Body of pancreas (tissue), 4 donors: ENCODE measurements around the gene RGS17.

ENCODE experiments used
- POLR2A ChIP-seq, 3 donors: fragments of 450-650 bp; IDR thresholded peaks; one replicate each; pipeline ENCODE4 v1.6.1; 2016; ENCODE audit warnings: antibody characterized with exemption in 3 of 3, mild to moderate bottlenecking in 2 of 3
- TF ChIP-seq, protein P1 (sequence below), 7 experiments: fragments of 450-650 bp in 4 of 7; fragments of 200-600 bp in 3 of 7; sonication (generic) in 3 of 7; IDR thresholded peaks; one replicate each; pipeline ENCODE4 v1.5.1; 2016 to 2019; ENCODE audit warnings: antibody characterized with exemption in 7 of 7

DNA sequence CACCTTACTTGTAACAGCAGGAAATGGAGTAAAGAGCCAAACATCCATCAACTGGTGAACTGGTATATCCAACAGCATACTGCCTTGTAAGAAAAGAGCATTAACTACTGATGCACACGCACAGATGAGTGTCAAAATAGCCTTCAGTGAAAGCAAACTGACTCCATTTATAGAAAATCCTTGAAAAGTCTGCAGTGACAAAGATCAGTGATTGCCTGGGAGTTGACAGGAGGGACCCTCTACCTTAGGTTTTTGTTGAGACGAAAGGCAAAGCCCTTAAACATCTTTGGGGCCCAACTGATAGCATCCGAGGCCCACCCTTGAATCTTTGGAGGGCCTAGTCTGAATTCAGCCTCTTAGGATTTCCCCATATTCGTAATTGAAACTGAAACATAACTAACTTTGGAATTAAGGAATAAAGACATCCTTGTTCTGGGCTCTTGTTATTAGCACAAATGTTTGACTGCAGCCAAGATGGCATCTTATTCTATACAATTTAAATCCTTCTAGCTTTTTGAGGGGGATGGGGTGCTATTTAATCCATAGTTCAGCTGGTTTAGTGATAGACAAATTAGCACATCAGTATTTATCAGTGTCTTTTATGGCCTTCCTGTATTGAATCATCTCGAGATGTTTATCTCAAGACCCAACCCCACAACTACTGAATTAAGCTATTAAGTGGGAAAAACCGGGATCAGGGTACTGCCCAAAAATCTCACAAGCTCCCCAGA, 161.2 kb downstream of the RGS17 start:
- TF ChIP-seq, protein P1, sequence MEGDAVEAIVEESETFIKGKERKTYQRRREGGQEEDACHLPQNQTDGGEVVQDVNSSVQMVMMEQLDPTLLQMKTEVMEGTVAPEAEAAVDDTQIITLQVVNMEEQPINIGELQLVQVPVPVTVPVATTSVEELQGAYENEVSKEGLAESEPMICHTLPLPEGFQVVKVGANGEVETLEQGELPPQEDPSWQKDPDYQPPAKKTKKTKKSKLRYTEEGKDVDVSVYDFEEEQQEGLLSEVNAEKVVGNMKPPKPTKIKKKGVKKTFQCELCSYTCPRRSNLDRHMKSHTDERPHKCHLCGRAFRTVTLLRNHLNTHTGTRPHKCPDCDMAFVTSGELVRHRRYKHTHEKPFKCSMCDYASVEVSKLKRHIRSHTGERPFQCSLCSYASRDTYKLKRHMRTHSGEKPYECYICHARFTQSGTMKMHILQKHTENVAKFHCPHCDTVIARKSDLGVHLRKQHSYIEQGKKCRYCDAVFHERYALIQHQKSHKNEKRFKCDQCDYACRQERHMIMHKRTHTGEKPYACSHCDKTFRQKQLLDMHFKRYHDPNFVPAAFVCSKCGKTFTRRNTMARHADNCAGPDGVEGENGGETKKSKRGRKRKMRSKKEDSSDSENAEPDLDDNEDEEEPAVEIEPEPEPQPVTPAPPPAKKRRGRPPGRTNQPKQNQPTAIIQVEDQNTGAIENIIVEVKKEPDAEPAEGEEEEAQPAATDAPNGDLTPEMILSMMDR (IDR thresholded peaks at IDR 0.05): no peak
- no peak for TF ChIP-seq POLR2A (IDR thresholded peaks at IDR 0.05)
